HG02973 (cell line): ENCODE results near the gene ARSJ.
"Not testable (repeated sequence)": the region's sequence is repeated elsewhere in the genome, so short reads cannot be mapped to it uniquely, and the experiment has no call there.

Experiments used
- ATAC-seq: cut with Tn5 transposase; IDR thresholded peaks from one replicate; pipeline ENCODE4 v1.9.1; 2021; ENCODE audit warnings: moderate library complexity; ENCODE audit not compliant: unreplicated experiment

ARSJ gene

GRCh38 chr4:113959539-113959937, 19.9 kb downstream of the ARSJ start:
- no peak for ATAC-seq

- no peak for ATAC-seq
Measured at GRCh38 chr4:113958766-113959538, 20.5 kb downstream of the ARSJ start.

- no peak for ATAC-seq
Measured at GRCh38 chr4:113957956-113958355, 21.5 kb downstream of the ARSJ start.

- no peak for ATAC-seq
Measured at GRCh38 chr4:113955948-113956347, 23.5 kb downstream of the ARSJ start.

- ATAC-seq, result no peak
Measured at GRCh38 chr4:113955411-113955810, 24.0 kb downstream of the ARSJ start.

GRCh38 chr4:113953888-113954287, 25.6 kb downstream of the ARSJ start:
- no peak for ATAC-seq

GRCh38 chr4:113952452-113953029, 26.9 kb downstream of the ARSJ start:
- peak; percentile 92 for ATAC-seq

GRCh38 chr4:113951263-113951662, 28.2 kb downstream of the ARSJ start:
- ATAC-seq, result no peak

- no peak for ATAC-seq
Measured at GRCh38 chr4:113950207-113950606, 29.2 kb downstream of the ARSJ start.

- ATAC-seq, result no peak
Measured at GRCh38 chr4:113947484-113947883, 32.0 kb downstream of the ARSJ start.

GRCh38 chr4:113945906-113946305, 33.5 kb downstream of the ARSJ start:
- no peak for ATAC-seq

- no peak for ATAC-seq
Measured at GRCh38 chr4:113943863-113944262, 35.6 kb downstream of the ARSJ start.

GRCh38 chr4:113943085-113943484, 36.4 kb downstream of the ARSJ start:
- ATAC-seq, result no peak

GRCh38 chr4:113941836-113942235, 37.6 kb downstream of the ARSJ start:
- ATAC-seq, result no peak

- not testable (repeated sequence) for ATAC-seq
Measured at GRCh38 chr4:113940103-113940502, 39.3 kb downstream of the ARSJ start.

- ATAC-seq, result no peak
Measured at GRCh38 chr4:113935190-113935589, 44.3 kb downstream of the ARSJ start.

- not testable (repeated sequence) for ATAC-seq
Measured at GRCh38 chr4:113924706-113925105, 54.7 kb downstream of the ARSJ start.

GRCh38 chr4:113921089-113921794, 58.2 kb downstream of the ARSJ start:
- no peak for ATAC-seq

- ATAC-seq, result no peak
Measured at GRCh38 chr4:113919611-113920010, 59.8 kb downstream of the ARSJ start.

- no peak for ATAC-seq
Measured at GRCh38 chr4:113919145-113919544, 60.3 kb downstream of the ARSJ start.

- ATAC-seq, result no peak
Measured at GRCh38 chr4:113908829-113909228, 70.6 kb downstream of the ARSJ start.

- no peak for ATAC-seq
Measured at GRCh38 chr4:113907559-113907958, 71.9 kb downstream of the ARSJ start.
